ENCODE data around the gene DENND5B.
A peak's percentile ranks its signal among the peaks of the same experiment; 100 is the strongest.
"Not testable (repeated sequence)": the region's sequence is repeated elsewhere in the genome, so short reads cannot be mapped to it uniquely, and the experiment has no call there.

Gene DENND5B

DNA sequence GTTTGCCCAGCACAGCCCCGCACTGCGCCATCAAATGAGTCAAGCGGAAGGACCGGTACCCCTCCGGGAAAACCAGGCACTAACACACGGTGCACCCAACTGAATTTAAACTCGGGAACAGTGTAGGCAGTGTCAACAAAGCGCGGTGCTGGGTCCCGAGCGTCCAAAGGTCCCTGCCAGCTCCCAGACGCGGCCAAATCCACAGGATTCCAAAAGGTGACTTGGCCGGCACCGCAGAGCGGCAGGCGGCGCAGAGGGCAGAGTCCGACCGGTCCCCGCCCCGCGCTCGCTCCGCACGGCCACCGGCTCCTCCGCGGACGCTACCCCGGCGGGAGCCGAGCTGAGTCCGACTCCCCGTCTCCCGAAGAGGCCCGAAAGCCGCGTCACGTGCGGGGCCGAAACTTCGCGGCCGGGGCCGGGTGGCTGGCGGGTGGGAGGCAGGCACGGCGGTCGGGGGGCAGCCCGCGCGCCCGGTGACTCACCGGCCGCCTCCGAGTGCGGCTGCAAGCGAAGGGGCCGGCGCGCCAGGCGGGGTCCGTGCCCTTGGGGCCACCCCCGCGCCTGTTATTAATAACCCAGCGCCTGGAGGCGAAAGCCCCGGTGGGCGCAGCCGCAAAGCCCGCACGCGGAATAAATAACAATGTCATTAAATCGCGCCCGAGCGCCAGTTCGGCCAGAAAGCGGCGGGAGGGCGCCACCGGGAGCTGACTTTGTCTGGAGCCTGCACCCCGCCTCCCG lies 863 bp downstream of the DENND5B start:
- peak; percentile 68 for DNase-seq

DNA sequence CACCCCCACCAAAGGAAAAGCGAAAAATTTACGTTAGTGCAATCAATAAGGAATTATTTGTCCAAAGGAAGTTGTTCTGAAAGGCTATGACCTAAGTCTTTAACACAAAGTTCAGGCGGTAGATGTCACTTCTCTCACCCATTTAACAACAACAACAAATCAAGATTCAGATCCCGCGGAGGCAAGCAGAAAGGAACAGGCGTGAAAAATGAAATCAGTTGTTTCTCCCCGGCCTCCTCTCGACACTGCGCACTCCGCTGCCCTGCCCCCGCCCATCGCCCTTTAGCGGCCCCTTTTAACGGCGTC lies 1.4 kb downstream of the DENND5B start:
- no peak for DNase-seq

DNA sequence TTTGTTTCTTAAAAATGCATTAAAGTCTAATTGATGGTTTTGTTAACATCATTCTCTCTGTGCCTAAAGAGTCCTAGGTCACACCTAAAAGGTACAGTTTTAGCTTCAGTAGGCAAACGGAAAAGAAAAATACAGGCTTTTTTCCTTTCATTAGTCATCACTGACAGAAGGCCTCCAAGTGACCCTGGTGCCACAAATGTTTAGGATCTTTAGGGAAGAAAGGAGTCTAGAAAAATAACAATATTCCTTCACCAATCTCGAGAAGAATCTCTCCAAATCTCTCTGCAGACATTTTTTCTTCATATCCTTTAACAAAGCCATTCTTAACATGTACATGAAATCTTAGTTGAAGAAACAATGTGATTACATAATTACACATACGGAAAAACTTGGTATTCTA lies 2.0 kb downstream of the DENND5B start:
- no peak for DNase-seq

DNA sequence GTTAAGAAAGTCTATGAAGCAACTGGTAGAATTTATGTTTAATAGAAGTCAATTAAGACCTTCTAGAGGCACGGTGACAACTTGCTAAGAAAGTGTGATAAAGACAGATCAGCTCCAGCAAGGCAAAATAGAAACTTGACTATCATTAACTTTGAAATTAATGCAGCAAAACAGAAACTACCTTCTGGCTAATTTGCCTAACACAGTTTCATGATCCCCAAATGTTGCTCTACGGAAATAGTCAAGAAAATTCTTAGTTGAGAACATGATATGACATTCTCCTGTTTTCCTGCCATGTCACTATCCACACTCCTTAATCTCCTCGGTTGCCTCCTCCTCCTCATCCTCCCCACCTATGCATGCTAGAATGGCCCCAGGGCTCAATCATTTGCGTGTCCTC lies 4.2 kb downstream of the DENND5B start:
- DNase-seq, result no peak

DNA sequence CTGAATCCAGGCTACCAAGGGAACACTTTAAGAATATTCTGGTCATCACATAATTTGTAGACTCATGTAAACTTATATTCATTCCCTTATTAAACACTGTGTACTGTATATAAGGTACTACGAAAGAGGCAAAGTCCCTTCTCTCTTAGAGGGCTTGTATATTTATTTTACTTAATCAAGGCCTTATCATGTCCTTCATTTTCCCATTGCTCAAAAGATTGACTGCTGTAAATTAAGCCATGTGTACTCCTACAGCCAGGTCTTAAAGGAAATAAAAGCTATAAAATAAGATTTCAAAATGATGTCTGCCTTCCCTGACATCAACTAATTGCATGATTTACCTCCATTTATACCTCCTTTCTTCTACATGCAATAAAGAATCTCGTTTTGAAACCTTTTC lies 5.0 kb downstream of the DENND5B start:
- no peak for DNase-seq

DNA sequence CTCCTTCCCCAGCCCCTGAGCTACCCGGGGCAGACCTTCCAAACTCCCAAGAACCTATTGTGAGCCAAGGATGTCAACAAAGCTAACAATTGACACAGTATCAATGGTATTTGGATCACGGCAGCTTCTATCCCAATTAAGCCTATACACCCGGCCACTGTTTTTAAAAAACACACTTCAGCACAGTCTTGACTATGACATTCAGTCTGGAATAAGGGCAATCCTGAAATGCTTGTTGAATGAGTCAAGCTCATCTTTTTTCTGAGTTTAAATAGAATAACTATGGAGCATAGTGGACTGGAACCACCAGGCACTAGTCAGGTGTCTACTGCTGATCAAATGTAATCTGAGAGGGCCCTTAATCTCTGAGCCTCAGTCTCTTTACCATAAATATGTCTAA lies 5.7 kb downstream of the DENND5B start:
- no peak for DNase-seq

DNA sequence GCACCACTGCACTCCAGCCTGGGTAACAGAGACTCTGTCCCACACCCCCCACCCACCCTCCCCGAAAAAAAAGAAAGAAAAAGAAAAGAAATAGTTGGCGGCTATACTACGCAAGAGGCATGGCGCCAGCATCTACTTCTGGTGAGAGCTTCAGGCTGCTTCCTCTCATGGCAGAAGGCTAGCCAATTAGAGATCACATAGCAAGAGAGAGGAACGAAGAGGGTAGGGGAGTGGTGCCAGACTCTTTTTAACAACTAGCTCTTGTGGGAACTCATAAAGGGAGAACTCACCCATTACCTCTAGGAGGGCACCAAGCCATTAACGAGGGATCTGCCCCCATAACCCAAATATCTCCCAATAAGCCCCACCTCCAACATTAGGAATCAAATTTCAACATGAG lies 6.2 kb downstream of the DENND5B start:
- DNase-seq, result no peak

DNA sequence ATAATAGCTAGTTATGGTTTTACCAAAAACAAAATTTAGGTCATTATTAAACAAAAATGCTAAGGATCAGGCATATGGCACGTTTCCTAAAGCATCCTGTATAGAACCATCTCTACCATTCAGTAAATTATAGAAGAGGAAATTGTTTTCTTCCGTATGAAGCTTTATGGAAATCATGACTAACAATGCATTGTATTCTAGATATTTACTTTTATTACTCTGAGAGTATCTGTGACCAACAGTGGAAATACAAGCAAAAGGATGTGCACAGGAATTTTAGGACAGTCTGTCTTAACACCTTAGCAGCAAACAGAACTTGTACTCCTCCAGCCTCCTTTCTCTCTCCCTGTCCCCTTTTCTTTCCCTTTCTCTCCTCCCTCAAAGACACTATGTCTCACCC lies 7.1 kb downstream of the DENND5B start:
- no peak for DNase-seq

DNA sequence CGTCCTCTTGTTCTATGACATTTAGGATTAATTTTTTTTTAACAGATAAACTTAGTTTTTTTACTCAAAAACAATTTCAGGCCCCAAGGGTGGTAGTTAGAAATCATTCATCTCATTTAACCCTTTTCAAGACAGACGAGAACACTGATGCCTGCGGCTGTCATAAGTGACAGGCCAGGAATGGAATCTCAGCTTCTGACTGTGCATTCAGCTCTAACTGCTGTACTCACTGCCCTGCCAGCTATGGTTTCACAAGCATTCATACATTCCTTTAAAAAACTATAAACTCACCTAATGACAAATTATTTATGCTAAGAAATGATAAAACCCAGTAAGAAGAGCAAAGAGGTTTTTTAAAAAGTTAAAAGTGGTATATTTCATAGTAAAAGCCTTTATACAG lies 8.8 kb downstream of the DENND5B start:
- DNase-seq, result no peak

DNA sequence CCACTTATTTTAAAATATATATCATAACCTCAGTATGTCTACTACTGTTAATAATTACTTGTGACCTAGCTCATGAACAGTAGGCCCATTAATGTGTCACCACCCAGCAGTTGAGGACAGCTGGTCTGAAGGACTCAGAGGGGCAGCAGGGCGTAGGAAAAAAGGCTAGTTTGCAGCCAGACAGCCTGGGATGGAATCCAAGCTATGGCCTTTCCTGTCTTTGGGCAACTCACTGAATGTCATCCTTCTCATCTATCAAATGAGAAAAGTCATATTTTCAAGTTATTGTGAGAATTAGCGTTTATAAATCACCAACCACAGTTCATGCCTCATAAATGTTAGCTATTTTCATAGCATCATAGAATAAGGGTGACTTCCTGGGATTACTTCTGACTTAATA lies 12.3 kb downstream of the DENND5B start:
- DNase-seq, result peak; percentile 47

DNA sequence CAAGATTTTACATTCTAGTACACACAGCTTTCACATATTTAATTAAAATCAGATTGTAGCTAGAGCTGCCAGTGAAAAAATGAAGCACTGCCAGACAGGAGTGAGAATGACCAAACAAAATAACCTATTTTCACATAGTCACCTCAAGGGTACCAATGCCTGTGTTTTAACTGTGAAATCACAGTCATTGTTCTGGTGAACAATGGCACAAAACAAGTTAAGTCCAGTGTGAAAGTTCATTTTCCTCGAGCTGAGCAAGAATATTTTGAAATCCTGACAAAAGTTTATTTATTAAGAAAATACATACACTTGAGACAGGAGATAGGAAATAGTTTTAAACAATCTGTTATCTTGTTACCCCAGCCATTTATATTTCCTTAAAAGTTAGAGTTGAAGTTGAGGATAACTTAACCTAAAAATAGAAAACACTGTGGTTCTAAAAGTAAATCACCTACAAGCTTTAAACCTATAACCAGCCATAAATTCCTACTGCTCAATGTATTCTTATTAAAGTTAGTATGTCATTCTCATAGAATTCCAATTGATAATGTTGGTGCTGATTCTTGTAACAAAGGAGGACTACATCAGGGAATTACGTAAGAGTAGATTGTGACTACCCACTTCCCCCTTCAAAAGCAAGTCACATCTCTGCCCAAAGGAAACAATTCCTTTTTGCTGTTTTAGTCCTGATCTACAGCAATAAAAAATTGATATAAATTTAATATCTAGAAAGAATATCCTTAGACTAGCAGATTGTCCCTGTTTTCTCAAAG lies 15.9 kb downstream of the DENND5B start:
- no peak for DNase-seq

DNA sequence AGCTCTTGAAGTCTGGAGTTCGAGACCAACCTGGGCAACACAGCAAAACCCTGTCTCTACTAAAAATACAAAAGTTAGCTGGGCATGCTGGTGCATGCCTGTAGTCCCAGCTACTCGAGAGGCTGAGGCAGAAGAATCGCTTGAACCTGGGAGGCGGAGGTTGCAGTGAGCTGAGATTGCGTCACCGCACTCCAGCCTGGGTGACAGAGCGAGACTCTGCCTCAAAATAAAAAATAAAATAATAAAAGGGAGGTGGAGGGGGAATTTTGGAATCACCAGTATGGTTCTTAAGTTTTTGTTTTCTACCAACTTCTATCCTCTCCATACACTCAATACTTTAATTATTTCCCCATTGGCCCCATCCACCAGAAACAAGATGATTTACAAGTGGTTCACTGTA lies 16.6 kb downstream of the DENND5B start:
- not testable (repeated sequence) for DNase-seq

DNA sequence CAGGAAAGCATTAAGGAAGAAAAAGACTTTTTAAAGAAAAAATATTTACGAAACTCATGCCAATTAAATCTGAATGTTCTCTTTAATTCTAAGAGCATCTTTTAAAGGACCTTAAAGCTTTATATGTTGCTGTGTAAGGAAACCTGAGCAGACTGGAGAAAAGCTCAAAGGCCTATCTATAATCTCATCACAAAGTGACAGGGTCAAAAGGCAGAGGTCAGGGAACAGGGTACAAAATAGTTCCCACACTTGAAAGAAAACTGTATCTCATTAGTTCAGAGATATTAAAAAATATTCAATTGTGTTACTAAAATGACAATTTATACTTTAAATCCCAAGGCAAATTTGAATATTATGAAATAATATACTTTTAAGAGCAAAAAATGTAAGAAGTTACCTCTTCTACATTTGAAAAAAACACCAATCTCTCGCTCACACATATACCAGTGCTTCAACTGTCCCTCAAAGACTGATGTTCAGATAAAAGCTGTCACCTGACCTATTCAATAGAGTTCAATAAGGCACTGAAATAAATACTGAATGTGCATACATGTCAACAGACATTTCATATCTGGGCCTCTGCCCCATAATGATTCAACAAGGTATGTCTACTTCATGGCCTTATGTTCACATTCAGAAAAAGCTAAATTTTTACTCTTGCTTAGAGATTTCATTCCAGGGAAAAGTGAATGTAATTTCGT lies 17.9 kb downstream of the DENND5B start:
- no peak for DNase-seq

DNA sequence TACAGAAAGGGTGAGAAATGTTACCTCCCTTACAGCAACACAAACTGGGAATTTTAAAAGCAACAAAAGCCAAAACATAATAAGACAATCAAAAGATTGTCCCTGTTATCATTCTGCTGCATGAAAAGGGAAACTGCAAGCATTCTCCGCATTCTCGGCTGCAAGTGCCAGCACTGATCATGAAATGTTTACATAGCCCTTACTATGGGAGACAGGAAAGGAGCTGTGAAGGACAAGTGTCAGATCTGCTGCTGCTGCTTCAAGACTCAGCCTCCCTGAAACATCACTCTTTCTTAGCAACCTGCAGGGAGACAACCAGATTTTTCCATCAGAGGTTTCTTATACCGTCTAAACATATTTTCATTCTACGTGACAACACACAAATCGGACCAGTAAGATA lies 20.1 kb downstream of the DENND5B start:
- no peak for DNase-seq

DNA sequence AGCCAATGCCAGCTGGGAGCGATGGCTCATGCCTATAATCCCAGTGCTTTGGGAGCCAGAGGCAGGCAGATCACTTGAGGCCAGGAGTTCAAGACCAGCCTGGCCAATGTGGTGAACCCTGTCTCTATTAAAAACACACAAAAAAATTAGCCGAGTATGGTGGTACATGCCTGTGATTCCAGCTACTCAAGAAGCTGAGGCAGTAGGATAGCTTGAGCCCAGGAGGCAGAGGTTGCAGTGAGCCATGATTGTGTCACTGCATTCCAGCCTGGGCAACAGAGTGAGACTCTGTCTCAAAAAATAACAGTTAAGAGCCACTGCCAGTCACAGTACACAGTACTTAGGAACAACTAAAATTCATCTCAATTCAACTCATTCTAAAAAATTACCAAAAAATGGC lies 21.4 kb downstream of the DENND5B start:
- not testable (repeated sequence) for DNase-seq

DNA sequence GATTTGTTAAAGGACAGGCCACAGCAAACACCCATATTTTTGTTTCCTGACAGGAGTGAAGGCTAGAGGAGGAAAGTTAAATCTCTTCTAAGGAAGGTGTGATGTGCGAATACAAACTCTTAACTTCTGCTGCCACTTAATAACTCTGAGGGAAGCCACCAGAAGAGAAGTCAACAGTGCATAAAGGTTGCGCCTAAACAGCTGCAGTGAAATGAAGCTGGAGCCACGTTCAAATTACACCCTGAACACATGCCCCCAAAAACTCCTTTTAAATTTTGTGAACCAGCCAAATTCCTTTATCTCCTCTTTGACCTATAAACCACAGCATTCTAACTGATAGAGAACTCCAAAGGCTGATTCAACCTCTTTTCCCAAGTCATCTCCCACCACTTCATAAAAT lies 22.4 kb downstream of the DENND5B start:
- no peak for DNase-seq

DNA sequence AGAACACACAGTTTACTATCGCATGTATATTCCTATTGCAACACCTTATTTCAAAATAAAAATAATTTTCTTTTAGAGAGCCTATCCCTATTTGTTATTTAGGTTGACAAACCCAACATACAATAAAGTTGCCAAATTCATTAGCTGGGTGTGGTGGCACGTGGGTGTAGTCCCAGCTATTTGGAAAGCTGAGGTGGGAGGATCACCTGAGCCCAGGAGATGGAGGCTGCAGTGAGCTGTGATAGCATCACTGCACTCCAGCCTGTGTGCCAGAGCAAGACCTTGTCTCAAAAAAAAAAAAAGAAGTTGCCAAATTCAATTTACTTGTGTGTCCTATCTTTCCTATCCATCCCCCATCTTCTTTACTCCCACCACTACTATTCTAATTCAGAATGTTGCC lies 23.9 kb downstream of the DENND5B start:
- no peak for DNase-seq

DNA sequence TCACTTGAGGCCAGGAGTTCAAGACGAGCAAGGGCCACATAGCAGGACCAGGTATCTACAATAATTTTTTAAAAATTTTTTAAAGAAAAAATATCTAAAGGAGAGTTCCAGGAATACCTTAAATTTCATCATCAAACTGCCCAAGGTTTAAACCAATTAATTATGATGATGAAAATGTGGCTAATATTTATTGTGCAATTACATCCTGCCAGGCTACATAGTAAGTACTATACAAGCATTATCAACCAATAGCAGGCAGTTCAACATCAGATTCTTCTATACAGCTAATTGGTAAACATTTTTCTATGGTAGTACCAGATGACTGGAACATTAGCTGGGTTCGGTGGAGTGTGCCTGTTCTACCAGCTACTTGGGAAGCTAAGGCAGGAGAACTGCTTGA lies 24.4 kb downstream of the DENND5B start:
- no peak for DNase-seq

DNA sequence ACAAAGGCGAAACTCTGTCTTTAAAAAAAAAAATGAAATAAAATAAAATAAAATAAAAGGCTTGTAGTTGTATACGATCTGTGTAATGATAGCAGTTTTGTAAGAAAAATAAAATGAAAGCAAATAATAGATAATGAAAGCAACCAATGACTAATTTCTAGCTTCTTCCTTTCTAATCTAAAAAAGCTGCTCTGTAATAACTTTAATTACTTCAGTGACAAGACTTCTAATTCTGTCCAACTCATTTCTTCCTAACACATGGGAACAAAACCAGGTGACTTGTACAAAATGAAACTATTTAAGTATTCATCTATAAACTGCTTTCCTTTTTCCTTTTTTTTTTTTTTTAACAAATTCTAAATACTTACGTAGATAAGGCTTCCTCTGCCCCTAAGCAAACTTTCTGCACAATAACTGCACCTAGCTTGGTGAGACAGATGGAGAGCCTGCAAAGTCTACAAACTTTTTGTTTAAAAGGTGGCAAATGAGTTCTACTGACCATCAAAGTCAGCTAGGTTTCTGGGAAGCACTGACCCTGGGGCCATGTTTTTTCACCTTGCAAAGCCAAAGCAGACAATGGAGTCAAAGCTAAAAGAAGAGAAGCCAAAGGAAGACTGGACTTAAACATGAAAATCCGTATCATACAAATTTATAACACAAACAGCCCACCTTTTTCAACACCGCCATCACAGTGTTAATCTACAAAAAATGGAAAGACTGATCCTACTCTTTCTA lies 28.2 kb downstream of the DENND5B start:
- no peak for DNase-seq

DNA sequence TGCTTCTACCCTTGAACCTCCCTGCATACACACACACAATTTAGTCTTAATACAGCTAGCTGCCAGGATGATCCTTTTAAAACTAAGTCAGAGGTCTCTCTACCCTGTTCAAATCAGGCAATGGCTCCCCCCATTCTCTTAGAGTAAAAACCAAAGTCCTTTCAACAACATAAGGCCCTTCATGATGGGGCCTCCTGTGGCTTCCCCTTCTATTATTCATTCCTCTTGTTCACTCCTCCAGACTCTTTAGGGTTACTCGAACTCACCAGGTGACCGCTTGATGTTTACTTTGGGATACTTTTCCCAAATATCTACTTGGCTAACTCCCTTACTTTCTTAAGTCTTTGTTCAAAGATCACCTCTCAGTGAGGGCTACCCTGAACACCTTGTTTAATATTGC lies 30.4 kb downstream of the DENND5B start:
- DNase-seq, result no peak

DNA sequence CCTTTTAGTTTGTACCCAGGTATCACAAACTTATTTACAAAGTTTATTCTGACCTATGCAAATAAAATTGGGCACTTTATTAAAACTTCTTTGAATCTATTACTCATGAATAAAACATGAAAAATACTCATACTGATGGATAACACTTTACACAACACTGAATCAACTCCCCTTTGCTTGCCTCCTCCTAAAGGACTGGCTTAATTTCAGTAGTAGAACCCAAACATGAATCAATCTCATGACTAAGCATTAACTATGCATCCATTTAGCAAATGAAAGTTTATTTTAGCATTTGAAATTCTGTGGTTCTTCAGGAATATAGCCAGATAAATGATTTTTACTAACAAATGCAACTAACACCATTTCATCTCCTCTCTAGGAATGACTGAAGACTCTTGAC lies 32.4 kb downstream of the DENND5B start:
- DNase-seq, result no peak

DNA sequence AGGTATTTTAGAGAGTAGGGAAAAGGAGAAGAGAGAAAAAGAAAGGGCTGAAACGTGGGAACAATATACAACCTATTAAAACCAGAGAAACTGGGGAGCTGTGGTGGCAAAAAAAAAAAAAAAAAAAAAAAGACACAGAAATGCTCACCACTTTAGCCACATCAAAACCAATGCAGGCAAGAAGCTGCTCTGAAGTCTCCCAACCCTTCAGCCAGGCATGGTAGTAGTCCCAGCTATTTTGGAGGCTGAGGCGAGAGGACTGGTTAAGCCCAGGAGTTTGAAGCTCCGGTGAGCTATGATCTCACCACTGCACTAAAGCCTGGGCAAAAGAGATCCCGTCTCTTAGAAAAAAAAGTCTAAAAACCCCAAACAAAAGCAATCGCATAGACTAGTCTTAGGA lies 33.2 kb downstream of the DENND5B start:
- no peak for DNase-seq

DNA sequence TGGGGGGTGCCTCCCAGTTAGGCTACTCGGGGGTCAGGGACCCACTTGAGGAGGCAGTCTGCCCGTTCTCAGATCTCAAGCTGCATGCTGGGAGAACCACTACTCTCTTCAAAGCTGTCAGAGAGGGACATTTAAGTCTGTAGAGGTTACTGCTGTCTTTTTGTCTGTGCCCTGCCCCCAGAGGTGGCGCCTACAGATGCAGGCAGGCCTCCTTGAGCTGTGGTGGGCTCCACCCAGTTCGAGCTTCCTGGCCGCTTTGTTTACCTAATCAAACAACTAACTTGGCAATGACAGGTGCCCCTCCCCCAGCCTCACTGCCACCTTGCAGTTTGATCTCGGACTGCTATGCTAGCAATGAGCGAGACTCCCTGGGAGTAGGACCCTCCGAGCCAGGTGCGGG lies 35.5 kb downstream of the DENND5B start:
- not testable (repeated sequence) for DNase-seq

DNA sequence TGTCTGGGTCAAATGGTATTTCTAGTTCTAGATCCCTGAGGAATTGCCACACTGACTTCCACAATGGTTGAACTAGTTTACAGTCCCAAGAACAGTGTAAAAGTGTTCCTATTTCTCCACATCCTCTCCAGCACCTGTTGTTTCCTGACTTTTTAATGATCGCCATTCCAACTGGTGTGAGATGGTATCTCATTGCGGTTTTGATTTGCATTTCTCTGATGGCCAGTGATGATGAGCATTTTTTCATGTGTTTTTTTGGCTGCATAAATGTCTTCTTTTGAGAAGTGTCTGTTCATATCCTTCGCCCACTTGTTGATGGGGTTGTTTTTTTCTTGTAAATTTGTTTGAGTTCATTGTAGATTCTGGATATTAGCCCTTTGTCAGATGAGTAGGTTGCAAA lies 40.3 kb downstream of the DENND5B start:
- not testable (repeated sequence) for DNase-seq
